Measurements from ENCODE around the gene GFI1. TPM values are rescaled to one million over a fixed set of nuclear protein-coding genes. Genes with fewer than 3 reads are reported as not detected.
A peak's percentile ranks its signal among the peaks of the same experiment; 100 is the strongest.

GFI1 gene
- total and polyA plus RNA-seq, 2 experiments from 2014 or later: not detected

DNA sequence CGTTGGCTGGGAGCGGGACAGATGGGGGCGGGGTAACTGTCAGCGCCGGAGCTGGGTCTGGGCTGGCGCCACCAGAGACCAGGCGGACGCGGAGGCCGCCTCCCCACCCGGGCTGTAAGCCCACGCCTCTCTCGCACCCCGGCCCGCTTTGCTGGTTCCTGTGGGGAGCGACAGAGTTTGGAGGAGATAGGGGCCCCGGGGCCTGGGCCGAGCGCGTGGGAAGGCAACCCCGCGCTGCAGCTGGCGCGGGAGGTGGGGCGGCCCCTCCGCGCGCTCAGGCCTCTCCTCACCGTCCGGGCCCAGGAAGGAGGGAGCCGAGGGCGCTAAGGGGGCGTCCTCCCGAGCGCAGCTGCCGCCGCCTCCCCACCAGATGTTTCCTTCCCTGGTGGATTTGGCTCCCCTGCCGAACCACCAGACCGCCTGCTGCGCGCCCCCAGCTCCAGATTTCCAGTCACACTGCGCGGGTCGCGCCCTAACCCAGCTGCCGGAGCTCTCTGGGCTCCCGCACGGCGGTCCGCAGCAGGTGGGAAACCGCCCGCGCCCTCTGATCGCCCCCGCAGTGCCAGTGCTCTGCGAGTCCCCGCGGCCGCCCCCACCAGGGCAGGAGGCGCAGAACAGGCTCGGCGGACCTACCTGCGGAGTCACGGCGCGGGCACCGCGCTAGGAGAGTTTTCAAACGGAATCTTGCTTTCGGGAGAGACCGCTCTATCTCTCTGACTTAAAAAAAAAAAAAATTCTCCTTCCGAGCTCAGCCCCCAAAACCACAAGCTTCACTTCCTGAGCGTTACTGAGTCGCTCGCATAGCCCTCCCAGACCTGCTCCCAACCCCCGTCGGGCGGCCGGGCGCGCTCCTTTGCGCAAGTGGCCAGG is 1.1 kb downstream of the GFI1 start:
- Histone ChIP-seq H3K27ac (no peak overlapping the region), H3K27me3 (replicated peaks; ENCODE audit: insufficient read depth) (peaks cover 83% of the 10 kb centered on the region), H2AFZ (peak overlapping the region; percentile 55), H4K20me1 (ENCODE audit: insufficient read depth) (no peaks in the 10 kb centered on the region), H3K4me1 (ENCODE audit: insufficient read depth) (peaks cover 9% of the 10 kb centered on the region; the same call in 1 of the 2 replicates), H3F3A (ENCODE audit: insufficient read depth) (no peaks in the 10 kb centered on the region), H3K4me2 (ENCODE audit: unreplicated experiment) (peak overlapping the region; percentile 73), H3K36me3 (ENCODE audit: low read depth) (no peaks in the 10 kb centered on the region), H3K9ac (no peak overlapping the region), H3K9me3 (ENCODE audit: low read depth) (no peaks in the 10 kb centered on the region), H3K9me2 (ENCODE audit: insufficient read depth) (no peaks in the 10 kb centered on the region), H3K79me2 (ENCODE audit: insufficient read depth) (no peaks in the 10 kb centered on the region), H3K4me3 (peak overlapping the region; percentile 64)
- WGBS, 2 experiments (ENCODE audit: low coverage in 1 of 2, low lambda C conversion rate in 2 of 2, missing lambda C conversion rate in 2 of 2): 2 to 4% methylated on average over 63 to 81 of the region's 82 CpGs
- DNase-seq: peak; percentile 36
- peak; percentile 92 for TF ChIP-seq EZH2 (IDR thresholded peaks at IDR 0.05; ENCODE audit: insufficient read depth, poor library complexity, severe bottlenecking)
- TF ChIP-seq EZH2phosphoT487 (IDR thresholded peaks at IDR 0.05; ENCODE audit: insufficient read depth, low read depth): 0 out of 2 replicates have a peak, but pooled peaks have one; percentile 64
- in situ Hi-C loops (cut with MboI): no loop called here

- peak; percentile 33 for DNase-seq
- H4K20me1 ChIP-seq (ENCODE audit: insufficient read depth): no peaks in the 10 kb centered on the region
- H3K9me3 ChIP-seq (ENCODE audit: low read depth): no peaks in the 10 kb centered on the region
- in situ Hi-C loops (cut with MboI): no loop called here
- H2AFZ ChIP-seq: peak overlapping the region; percentile 55; the same call in 1 of the 2 replicates
- peak; percentile 81 for TF ChIP-seq EZH2 (IDR thresholded peaks at IDR 0.05; ENCODE audit: insufficient read depth, poor library complexity, severe bottlenecking)
- TF ChIP-seq EZH2phosphoT487 (IDR thresholded peaks at IDR 0.05; ENCODE audit: insufficient read depth, low read depth): peak; percentile 54
- H3K4me1 ChIP-seq (ENCODE audit: insufficient read depth): peaks cover 9% of the 10 kb centered on the region; the same call in 1 of the 2 replicates
- H3K36me3 ChIP-seq (ENCODE audit: low read depth): no peaks in the 10 kb centered on the region
- H3K27me3 ChIP-seq (replicated peaks; ENCODE audit: insufficient read depth): peaks cover 92% of the 10 kb centered on the region
- H3K27ac ChIP-seq: no peak overlapping the region
- H3K4me2 ChIP-seq (ENCODE audit: unreplicated experiment): peak overlapping the region; percentile 36
- no peaks in the 10 kb centered on the region for H3K9me2 ChIP-seq (ENCODE audit: insufficient read depth)
- no peak overlapping the region for H3K9ac ChIP-seq
- peak overlapping the region; percentile 64; the same call in 1 of the 2 replicates for H3K4me3 ChIP-seq
- no peaks in the 10 kb centered on the region for H3K79me2 ChIP-seq (ENCODE audit: insufficient read depth)
- H3F3A ChIP-seq (ENCODE audit: insufficient read depth): no peaks in the 10 kb centered on the region
- WGBS, 2 experiments (ENCODE audit: low coverage in 1 of 2, low lambda C conversion rate in 2 of 2, missing lambda C conversion rate in 2 of 2): 2 to 6% methylated on average over 57 to 61 of the region's 65 CpGs
Observed at GRCh38 chr1:92484472-92485380, 2.0 kb downstream of the GFI1 start.

DNA sequence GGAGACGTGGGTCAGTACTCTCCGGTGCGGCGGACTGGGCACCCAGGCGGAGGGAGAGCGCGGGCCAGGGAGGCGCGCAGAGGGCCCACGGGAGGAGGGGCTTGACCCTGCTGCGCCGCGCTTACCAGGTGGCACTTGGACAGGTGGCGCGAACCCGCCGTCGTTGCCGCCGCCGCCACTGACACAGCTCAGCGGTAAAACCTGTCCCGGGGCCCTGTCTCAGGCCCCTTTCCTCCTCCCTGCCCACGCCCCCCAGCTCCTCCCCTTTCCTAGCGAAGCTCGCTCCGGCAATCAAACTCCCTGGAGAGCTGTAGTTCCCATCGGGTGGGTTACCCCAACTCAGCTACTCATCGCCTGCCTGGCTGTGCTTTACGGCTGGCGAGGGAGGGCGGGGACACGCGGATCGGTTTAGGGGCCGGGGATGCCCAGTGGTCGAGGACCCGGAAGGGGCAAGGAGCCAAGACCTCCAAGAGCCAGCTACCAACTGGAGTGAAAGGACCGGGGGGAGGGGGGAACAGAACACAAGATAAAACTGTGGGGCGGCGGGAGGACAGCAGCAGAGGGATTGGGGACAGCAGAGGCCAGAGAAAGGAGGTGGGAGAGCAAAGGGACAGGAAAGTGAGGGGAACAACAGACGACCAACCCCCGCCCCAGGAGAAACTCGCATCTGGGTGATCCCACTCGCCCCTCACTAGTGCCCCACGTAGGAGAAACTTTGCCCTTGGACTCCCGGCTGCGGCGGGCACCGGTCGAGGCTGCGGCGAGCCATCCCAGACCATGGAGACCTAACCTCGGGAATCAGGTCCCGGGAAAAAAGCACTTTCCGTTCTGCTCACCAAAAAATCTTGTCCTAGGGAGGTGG is 2.9 kb downstream of the GFI1 start:
- Histone ChIP-seq H3K4me1 (ENCODE audit: insufficient read depth) (peaks cover 9% of the 10 kb centered on the region; the same call in 1 of the 2 replicates), H3K4me3 (no peak overlapping the region; the same call in 1 of the 2 replicates), H3K79me2 (ENCODE audit: insufficient read depth) (no peaks in the 10 kb centered on the region), H3K36me3 (ENCODE audit: low read depth) (no peaks in the 10 kb centered on the region), H4K20me1 (ENCODE audit: insufficient read depth) (no peaks in the 10 kb centered on the region), H3K27ac (no peak overlapping the region), H3K9me3 (ENCODE audit: low read depth) (no peaks in the 10 kb centered on the region), H3F3A (ENCODE audit: insufficient read depth) (no peaks in the 10 kb centered on the region), H3K9ac (no peak overlapping the region), H2AFZ (no peak overlapping the region), H3K4me2 (ENCODE audit: unreplicated experiment) (no peak overlapping the region), H3K9me2 (ENCODE audit: insufficient read depth) (no peaks in the 10 kb centered on the region), H3K27me3 (replicated peaks; ENCODE audit: insufficient read depth) (peaks cover 94% of the 10 kb centered on the region)
- peak; percentile 13 for DNase-seq
- WGBS, 2 experiments (ENCODE audit: low coverage in 1 of 2, low lambda C conversion rate in 2 of 2, missing lambda C conversion rate in 2 of 2): 8 to 13% methylated on average over 33 to 52 of the region's 56 CpGs
- in situ Hi-C loops (cut with MboI): no loop called here
- TF ChIP-seq EZH2phosphoT487 (IDR thresholded peaks at IDR 0.05; ENCODE audit: insufficient read depth, low read depth) (0 out of 2 replicates have a peak, but pooled peaks have one; percentile 69), EZH2 (IDR thresholded peaks at IDR 0.05; ENCODE audit: insufficient read depth, poor library complexity, severe bottlenecking) (peak; percentile 60)

Data from GM23248 (cell line).